MM.1S (cell line): ENCODE data around the gene UBN1.

Experiments
- DNase-seq: peaks from one replicate; pipeline ENCODE4 v3.0.0-alpha.2; 2015
- H2AFZ ChIP-seq: fragments of 300-600 bp; sonication (generic); 2 replicates; pipeline ENCODE4 v1.6.0; 2016; ENCODE audit warnings: antibody characterized with exemption, low read length
- H3F3A ChIP-seq: fragments of 300-600 bp; sonication (generic); 2 replicates; pipeline ENCODE4 v1.6.1; 2016; ENCODE audit warnings: mild to moderate bottlenecking, antibody characterized with exemption, low read length, moderate library complexity, mixed read lengths; ENCODE audit not compliant: insufficient read depth
- H3K27ac ChIP-seq: fragments of 300-600 bp; sonication (generic); 2 replicates; pipeline ENCODE4 v1.5.1; 2016; ENCODE audit warnings: mild to moderate bottlenecking, low read length
- H3K27me3 ChIP-seq: fragments of 300-600 bp; sonication (generic); replicated peaks from 2 replicates; pipeline ENCODE4 v1.6.0; 2016; ENCODE audit warnings: low read length; ENCODE audit not compliant: insufficient read depth
- H3K36me3 ChIP-seq: fragments of 300-600 bp; sonication (generic); replicated peaks from 2 replicates; pipeline ENCODE4 v1.6.1; 2016; ENCODE audit warnings: mild to moderate bottlenecking, low read length, mixed read lengths; ENCODE audit not compliant: insufficient read depth
- H3K4me1 ChIP-seq: fragments of 300-600 bp; sonication (generic); 2 replicates; pipeline ENCODE4 v1.6.1; 2016; ENCODE audit warnings: low read length, mixed read lengths
- H3K4me2 ChIP-seq: fragments of 300-600 bp; sonication (generic); 2 replicates; pipeline ENCODE4 v1.6.0; 2016; ENCODE audit warnings: low read depth, low read length
- H3K4me3 ChIP-seq: fragments of 300-600 bp; sonication (generic); 2 replicates; pipeline ENCODE4 v1.5.1; 2016; ENCODE audit warnings: low read length, mixed read lengths
- H3K79me2 ChIP-seq: fragments of 300-600 bp; sonication (generic); 2 replicates; pipeline ENCODE4 v1.6.1; 2016; ENCODE audit warnings: mixed run types, low read length, mixed read lengths
- H3K9ac ChIP-seq: fragments of 300-600 bp; sonication (generic); 2 replicates; pipeline ENCODE4 v1.6.1; 2016; ENCODE audit warnings: low read length, mixed read lengths
- H3K9me2 ChIP-seq: fragments of 300-600 bp; sonication (generic); replicated peaks from 2 replicates; pipeline ENCODE4 v1.6.1; 2016; ENCODE audit warnings: mild to moderate bottlenecking, low read length, mixed read lengths; ENCODE audit not compliant: insufficient read depth
- H3K9me3 ChIP-seq: fragments of 300-600 bp; sonication (generic); replicated peaks from 2 replicates; pipeline ENCODE4 v1.6.1; 2016; ENCODE audit warnings: mild to moderate bottlenecking, low read length, mixed read lengths; ENCODE audit not compliant: insufficient read depth
- H4K20me1 ChIP-seq: fragments of 300-600 bp; sonication (generic); 2 replicates; pipeline ENCODE4 v1.6.1; 2016; ENCODE audit warnings: mild to moderate bottlenecking, low read length, moderate library complexity, mixed read lengths; ENCODE audit not compliant: insufficient read depth
- CTCF ChIP-seq: fragments of 300-600 bp; sonication (generic); IDR thresholded peaks from 2 replicates; pipeline ENCODE4 v1.5.1; 2016; ENCODE audit warnings: antibody characterized with exemption, low read length, mixed read lengths
- EZH2 ChIP-seq: fragments of 300-600 bp; sonication (generic); optimal IDR thresholded peaks from 2 replicates; pipeline ENCODE3; 2017; ENCODE audit warnings: low read depth, mild to moderate bottlenecking, antibody characterized with exemption, low read length, mixed read lengths
- EZH2phosphoT487 ChIP-seq: fragments of 300-600 bp; sonication (generic); IDR thresholded peaks from 2 replicates; pipeline ENCODE4 v1.6.1; 2018; ENCODE audit warnings: antibody characterized with exemption, low read length

Gene UBN1

DNA sequence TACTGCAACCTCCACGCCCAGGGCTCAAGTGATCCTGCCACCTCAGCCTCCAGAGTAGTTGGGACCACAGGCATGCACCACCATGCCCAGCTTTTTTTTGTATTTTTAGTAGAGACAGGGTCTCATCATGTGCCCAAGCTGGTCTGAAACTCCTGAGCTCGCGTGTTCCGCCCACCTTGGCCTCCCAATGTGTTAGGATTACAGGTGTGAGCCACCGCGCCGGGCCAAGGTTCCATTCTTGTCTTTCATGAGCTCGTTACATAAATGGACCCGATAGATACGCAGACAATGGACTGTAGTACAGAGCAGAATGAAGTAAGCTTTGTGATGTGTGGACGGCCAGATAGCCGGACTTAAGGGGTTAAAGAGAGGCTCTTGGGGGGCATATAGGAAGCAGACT is 19.3 kb downstream of the UBN1 start:
- Histone ChIP-seq H3K9me2 (no peaks in the 10 kb centered on the region), H3K4me2 (no peak overlapping the region), H2AFZ (no peak overlapping the region), H3K4me3 (no peak overlapping the region), H3K79me2 (peaks cover 72% of the 10 kb centered on the region), H3K36me3 (no peaks in the 10 kb centered on the region), H3F3A (no peaks in the 10 kb centered on the region), H3K9ac (no peak overlapping the region), H3K27me3 (no peaks in the 10 kb centered on the region), H3K4me1 (no peaks in the 10 kb centered on the region), H3K9me3 (no peaks in the 10 kb centered on the region), H4K20me1 (0 out of 2 replicates have a peak, but pooled peaks cover 7% of the 10 kb centered on the region), H3K27ac (no peak overlapping the region)
- no peak for DNase-seq
- TF ChIP-seq EZH2, result no peak
- no peak for TF ChIP-seq EZH2phosphoT487
- TF ChIP-seq CTCF, result no peak

DNA sequence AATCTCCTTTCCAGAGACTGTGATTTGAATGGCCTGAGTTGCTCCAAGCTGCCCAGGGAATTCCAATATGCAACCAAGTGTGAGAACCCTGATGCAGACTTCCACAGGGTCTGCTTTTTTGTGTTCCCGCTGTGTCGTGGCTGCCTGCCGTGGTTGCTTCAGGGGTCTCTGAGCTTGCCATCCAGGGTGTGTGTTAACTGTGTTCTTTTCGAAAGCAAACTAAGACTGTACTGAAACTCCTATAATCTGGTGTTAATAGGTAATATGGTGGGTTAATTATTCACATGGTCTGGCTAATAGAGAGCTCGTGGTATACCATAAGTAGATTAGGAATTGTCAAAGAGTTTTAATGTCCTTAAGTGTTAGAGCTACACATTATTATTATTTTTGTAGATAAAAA is 20.7 kb downstream of the UBN1 start:
- no peaks in the 10 kb centered on the region for H3K9me3 ChIP-seq
- TF ChIP-seq EZH2, result no peak
- 0 out of 2 replicates have a peak, but pooled peaks cover 3% of the 10 kb centered on the region for H4K20me1 ChIP-seq
- no peaks in the 10 kb centered on the region for H3K9me2 ChIP-seq
- H3K27ac ChIP-seq, result no peak overlapping the region
- H3K4me2 ChIP-seq, result no peak overlapping the region
- H3K36me3 ChIP-seq, result no peaks in the 10 kb centered on the region
- peaks cover 59% of the 10 kb centered on the region for H3K79me2 ChIP-seq
- H3K9ac ChIP-seq, result no peak overlapping the region
- H3K4me3 ChIP-seq, result no peak overlapping the region
- no peaks in the 10 kb centered on the region for H3F3A ChIP-seq
- no peak for DNase-seq
- H2AFZ ChIP-seq, result no peak overlapping the region
- no peaks in the 10 kb centered on the region for H3K4me1 ChIP-seq
- no peaks in the 10 kb centered on the region for H3K27me3 ChIP-seq

DNA sequence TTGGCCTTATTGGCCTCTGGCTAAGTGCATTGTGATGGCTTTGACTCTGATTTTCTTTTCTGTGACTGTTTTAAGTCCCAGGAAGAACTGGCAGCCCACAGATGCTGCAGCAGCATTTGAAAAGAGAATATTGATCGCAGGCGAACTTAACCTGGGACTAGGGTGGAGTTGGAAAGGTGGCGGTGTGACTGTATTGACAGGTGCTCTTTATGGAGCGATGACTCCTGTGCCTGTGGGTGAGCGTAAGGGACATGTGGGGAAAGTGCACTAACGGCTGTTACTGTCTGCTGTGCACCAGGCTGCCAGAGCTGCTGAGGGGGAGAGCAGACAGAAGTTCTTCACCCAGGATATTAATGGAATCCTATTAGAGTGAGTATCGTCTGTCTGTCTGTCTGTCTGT is 21.3 kb downstream of the UBN1 start:
- no peaks in the 10 kb centered on the region for H3K9me3 ChIP-seq
- no peak for DNase-seq
- no peak overlapping the region for H3K4me2 ChIP-seq
- no peak overlapping the region for H3K27ac ChIP-seq
- H3K79me2 ChIP-seq, result peaks cover 54% of the 10 kb centered on the region
- H3K27me3 ChIP-seq, result no peaks in the 10 kb centered on the region
- no peak overlapping the region for H3K4me3 ChIP-seq
- no peaks in the 10 kb centered on the region for H3K36me3 ChIP-seq
- 0 out of 2 replicates have a peak, but pooled peaks cover 3% of the 10 kb centered on the region for H4K20me1 ChIP-seq
- no peak overlapping the region for H3K9ac ChIP-seq
- no peaks in the 10 kb centered on the region for H3K9me2 ChIP-seq
- TF ChIP-seq EZH2 (no peak), EZH2phosphoT487 (no peak), CTCF (no peak)
- H3F3A ChIP-seq, result no peaks in the 10 kb centered on the region
- H3K4me1 ChIP-seq, result no peaks in the 10 kb centered on the region
- H2AFZ ChIP-seq, result no peak overlapping the region

DNA sequence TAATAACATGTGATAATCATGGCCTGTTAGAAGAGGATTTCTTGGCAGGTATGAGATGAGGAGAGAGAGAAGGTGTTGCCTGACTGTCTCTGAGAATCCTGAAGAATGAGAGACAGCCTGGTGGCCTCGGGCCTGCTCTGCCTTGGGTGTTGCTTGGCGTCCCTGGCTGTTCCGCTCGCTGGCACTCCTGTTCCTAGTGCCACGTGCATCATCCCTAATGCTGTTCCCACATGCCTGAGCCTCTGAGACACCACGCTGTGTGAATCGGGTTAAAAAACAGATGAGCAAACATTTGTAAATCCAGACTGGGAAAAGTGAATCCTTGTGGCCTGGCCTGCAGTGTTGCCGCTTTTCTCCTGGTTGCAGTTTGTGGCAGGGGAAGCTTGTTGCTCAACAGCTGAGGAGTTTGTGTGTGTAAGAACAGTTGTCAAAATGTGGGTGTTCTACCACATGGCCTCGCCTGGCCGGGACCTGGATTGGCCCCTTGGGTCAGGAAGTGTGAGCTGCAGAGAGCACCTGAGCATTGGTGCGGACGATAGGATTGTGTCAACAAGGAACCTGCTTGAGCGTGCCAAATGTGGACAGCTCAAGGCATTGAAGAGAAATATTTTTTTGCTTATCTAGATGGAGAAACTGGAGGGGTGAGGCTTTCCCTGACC is 22.0 kb downstream of the UBN1 start:
- H3K36me3 ChIP-seq, result no peaks in the 10 kb centered on the region
- no peaks in the 10 kb centered on the region for H3F3A ChIP-seq
- H2AFZ ChIP-seq, result no peak overlapping the region
- H4K20me1 ChIP-seq, result 0 out of 2 replicates have a peak, but pooled peaks cover 3% of the 10 kb centered on the region
- H3K4me1 ChIP-seq, result no peaks in the 10 kb centered on the region
- no peaks in the 10 kb centered on the region for H3K27me3 ChIP-seq
- H3K27ac ChIP-seq, result no peak overlapping the region
- no peak for DNase-seq
- H3K9ac ChIP-seq, result no peak overlapping the region
- no peaks in the 10 kb centered on the region for H3K9me3 ChIP-seq
- peaks cover 47% of the 10 kb centered on the region for H3K79me2 ChIP-seq
- no peaks in the 10 kb centered on the region for H3K9me2 ChIP-seq
- TF ChIP-seq EZH2phosphoT487, result no peak
- no peak for TF ChIP-seq CTCF
- no peak for TF ChIP-seq EZH2
- no peak overlapping the region for H3K4me3 ChIP-seq
- H3K4me2 ChIP-seq, result no peak overlapping the region
